Karpas-422 (cell line): ENCODE data around the gene SEL1L2. TPM values are rescaled to one million over a fixed set of nuclear protein-coding genes. Genes with fewer than 3 reads are reported as not detected.

Source experiments
- DNase-seq: peaks from one replicate; pipeline ENCODE4 v3.0.0-alpha.2; 2015
- H2AFZ ChIP-seq: fragments of 200-600 bp; sonication (generic); 2 replicates; pipeline ENCODE4 v1.6.1; 2014; ENCODE audit warnings: antibody characterized with exemption, low read length, mixed read lengths
- H3K27ac ChIP-seq: fragments of 200-600 bp; sonication (generic); 2 replicates; pipeline ENCODE4 v1.5.1; 2014; ENCODE audit warnings: mild to moderate bottlenecking, low read length, moderate library complexity
- H3K27me3 ChIP-seq: fragments of 200-600 bp; sonication (generic); 2 replicates; pipeline ENCODE4 v1.6.1; 2014; ENCODE audit warnings: low read length, mixed read lengths
- H3K36me3 ChIP-seq: fragments of 200-600 bp; sonication (generic); 2 replicates; pipeline ENCODE4 v1.6.1; 2014; ENCODE audit warnings: low read length, mixed read lengths; ENCODE audit not compliant: insufficient read depth
- H3K4me1 ChIP-seq: fragments of 200-600 bp; sonication (generic); 2 replicates; pipeline ENCODE4 v1.6.1; 2014; ENCODE audit warnings: mild to moderate bottlenecking, low read length, mixed read lengths
- H3K4me2 ChIP-seq: fragments of 200-600 bp; sonication (generic); 2 replicates; pipeline ENCODE4 v1.6.1; 2014; ENCODE audit warnings: low read length, low read depth, mild to moderate bottlenecking; ENCODE audit not compliant: poor library complexity, severe bottlenecking
- H3K4me3 ChIP-seq: fragments of 200-600 bp; sonication (generic); 2 replicates; pipeline ENCODE4 v1.5.1; 2014; ENCODE audit warnings: mild to moderate bottlenecking, antibody characterized with exemption, low read length, mixed read lengths
- H3K79me2 ChIP-seq: fragments of 200-600 bp; sonication (generic); 2 replicates; pipeline ENCODE4 v1.6.1; 2014; ENCODE audit warnings: mild to moderate bottlenecking, low read length, mixed read lengths
- H3K9ac ChIP-seq: fragments of 200-600 bp; sonication (generic); 2 replicates; pipeline ENCODE4 v1.6.0; 2014; ENCODE audit warnings: low read length
- H3K9me2 ChIP-seq: fragments of 200-600 bp; sonication (generic), shearing (Covaris generic); replicated peaks from 2 replicates; pipeline ENCODE4 v1.6.0; 2014; ENCODE audit warnings: mild to moderate bottlenecking, low read length, moderate library complexity; ENCODE audit not compliant: insufficient read depth
- H3K9me3 ChIP-seq: fragments of 300-700, 200-600 bp; sonication (generic); 2 replicates; pipeline ENCODE4 v1.6.1; 2014; ENCODE audit warnings: low read length, mixed read lengths
- H4K20me1 ChIP-seq: fragments of 200-600 bp; sonication (generic); 2 replicates; pipeline ENCODE4 v1.6.1; 2014; ENCODE audit warnings: mild to moderate bottlenecking, antibody characterized with exemption, low read length, low read depth; ENCODE audit not compliant: insufficient read depth
- total RNA-seq: library from RNA; depleted of rRNA; stranded (reverse); fragments of >200 nt; shearing (Covaris generic); gene quantifications from 2 replicates; pipeline ENCODE4 v1.2.3, GENCODE V29; 2014; ENCODE audit warnings: low replicate concordance

The SEL1L2 gene
- total RNA-seq, 1 experiment from 2014 or later, result not detected

DNA sequence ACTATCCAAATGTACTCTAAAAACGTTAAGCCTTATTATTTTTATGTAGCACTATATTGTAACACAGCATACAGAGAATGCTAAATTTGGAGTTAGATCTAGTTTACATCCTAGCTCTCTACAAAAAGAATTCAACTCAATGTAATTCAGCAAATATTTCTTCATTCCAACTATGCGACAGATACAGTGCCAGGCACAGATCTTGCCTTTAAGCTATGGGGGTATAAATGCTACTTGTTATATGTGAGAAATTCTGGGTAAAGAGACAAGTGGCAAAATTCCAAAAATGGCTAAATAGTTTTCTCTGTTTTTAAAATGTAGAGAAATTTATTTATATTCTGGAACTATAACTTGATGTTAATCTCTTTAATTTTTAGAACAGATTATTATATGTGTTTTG is 63.2 kb downstream of the SEL1L2 start:
- no peaks in the 10 kb centered on the region for H3K27me3 ChIP-seq
- no peaks in the 10 kb centered on the region for H3K36me3 ChIP-seq
- no peak overlapping the region for H3K9ac ChIP-seq
- no peak overlapping the region for H3K4me2 ChIP-seq
- H3K79me2 ChIP-seq, result no peaks in the 10 kb centered on the region
- DNase-seq, result no peak
- H3K9me3 ChIP-seq, result no peaks in the 10 kb centered on the region
- no peaks in the 10 kb centered on the region for H4K20me1 ChIP-seq
- no peak overlapping the region for H3K4me3 ChIP-seq
- no peaks in the 10 kb centered on the region for H3K9me2 ChIP-seq
- no peak overlapping the region for H2AFZ ChIP-seq
- H3K27ac ChIP-seq, result no peak overlapping the region
- no peaks in the 10 kb centered on the region for H3K4me1 ChIP-seq

DNA sequence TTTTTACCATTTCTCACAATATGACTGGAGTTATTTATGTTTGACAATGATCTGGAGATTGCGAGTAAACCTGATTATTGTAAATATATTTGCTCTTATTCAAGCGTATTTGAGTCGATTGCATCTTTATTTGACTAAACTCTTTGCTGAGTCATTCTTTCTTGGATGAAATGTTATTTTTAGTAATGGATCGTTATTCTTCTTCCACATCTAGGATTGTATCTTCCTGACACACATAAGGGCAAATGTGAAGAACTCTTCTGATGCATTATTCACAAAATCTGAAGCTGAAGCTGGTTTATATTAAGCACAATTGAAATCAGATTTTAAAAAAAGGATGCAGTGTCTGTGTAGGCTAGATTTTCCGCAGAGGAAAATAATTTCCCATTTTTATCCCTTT is 68.2 kb downstream of the SEL1L2 start:
- H3K36me3 ChIP-seq, result no peaks in the 10 kb centered on the region
- H3K4me2 ChIP-seq, result no peak overlapping the region
- H4K20me1 ChIP-seq, result no peaks in the 10 kb centered on the region
- no peak overlapping the region for H3K9ac ChIP-seq
- H3K27ac ChIP-seq, result no peak overlapping the region
- H3K4me3 ChIP-seq, result no peak overlapping the region
- no peak overlapping the region for H2AFZ ChIP-seq
- no peak for DNase-seq
- no peaks in the 10 kb centered on the region for H3K9me2 ChIP-seq
- H3K27me3 ChIP-seq, result no peaks in the 10 kb centered on the region
- H3K4me1 ChIP-seq, result no peaks in the 10 kb centered on the region
- H3K79me2 ChIP-seq, result no peaks in the 10 kb centered on the region
- H3K9me3 ChIP-seq, result no peaks in the 10 kb centered on the region

DNA sequence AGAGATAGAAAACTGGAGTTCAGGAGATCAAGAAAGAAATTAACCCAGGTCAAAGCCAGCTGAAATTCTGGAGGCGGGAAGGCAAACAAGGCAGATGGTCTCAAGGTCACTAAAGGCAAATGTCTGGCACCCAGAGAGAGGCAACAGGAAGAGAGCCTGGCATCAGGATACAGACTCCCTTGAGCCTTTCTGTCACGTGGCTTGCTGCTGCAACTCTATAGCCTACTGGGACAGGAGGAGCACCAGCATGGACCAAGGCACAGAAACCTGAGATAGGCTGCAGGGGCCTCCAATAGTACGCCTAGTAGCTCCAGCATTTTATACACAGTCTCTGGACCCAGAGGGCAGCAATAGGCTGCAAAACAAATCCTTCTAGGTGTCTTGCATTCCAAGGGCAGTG is 75.1 kb downstream of the SEL1L2 start:
- no peaks in the 10 kb centered on the region for H3K36me3 ChIP-seq
- no peaks in the 10 kb centered on the region for H4K20me1 ChIP-seq
- no peak overlapping the region for H3K27ac ChIP-seq
- no peak overlapping the region for H3K4me2 ChIP-seq
- no peaks in the 10 kb centered on the region for H3K79me2 ChIP-seq
- no peaks in the 10 kb centered on the region for H3K4me1 ChIP-seq
- no peak overlapping the region for H2AFZ ChIP-seq
- no peak overlapping the region for H3K4me3 ChIP-seq
- no peak overlapping the region for H3K9ac ChIP-seq
- no peak for DNase-seq
- H3K27me3 ChIP-seq, result no peaks in the 10 kb centered on the region
- no peaks in the 10 kb centered on the region for H3K9me3 ChIP-seq
- H3K9me2 ChIP-seq, result no peaks in the 10 kb centered on the region

DNA sequence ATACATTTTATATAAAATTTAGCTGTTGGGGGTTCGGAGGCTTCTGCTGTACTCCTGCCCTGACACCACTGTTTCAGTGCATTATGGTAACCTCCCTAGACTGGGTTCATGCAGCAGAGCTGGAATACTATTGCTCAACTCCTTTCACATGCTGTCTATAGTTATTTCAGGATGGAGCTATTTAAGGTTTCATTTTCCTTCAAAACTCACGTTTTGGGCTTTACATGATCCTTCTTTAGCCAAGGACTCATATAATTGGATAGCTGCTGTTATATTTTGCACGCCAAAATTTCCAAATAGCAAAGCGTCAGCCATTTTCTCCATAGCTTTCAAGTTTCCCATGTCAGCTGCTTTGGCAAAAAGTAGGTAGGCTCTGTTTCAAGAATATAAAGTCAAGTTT is 76.8 kb downstream of the SEL1L2 start:
- Histone ChIP-seq H3K9me2 (no peaks in the 10 kb centered on the region), H3K36me3 (no peaks in the 10 kb centered on the region), H3K9me3 (no peaks in the 10 kb centered on the region), H3K9ac (no peak overlapping the region), H4K20me1 (no peaks in the 10 kb centered on the region), H3K4me1 (no peaks in the 10 kb centered on the region), H2AFZ (no peak overlapping the region), H3K27me3 (no peaks in the 10 kb centered on the region), H3K4me3 (no peak overlapping the region), H3K27ac (no peak overlapping the region), H3K4me2 (no peak overlapping the region), H3K79me2 (no peaks in the 10 kb centered on the region)
- DNase-seq, result no peak

DNA sequence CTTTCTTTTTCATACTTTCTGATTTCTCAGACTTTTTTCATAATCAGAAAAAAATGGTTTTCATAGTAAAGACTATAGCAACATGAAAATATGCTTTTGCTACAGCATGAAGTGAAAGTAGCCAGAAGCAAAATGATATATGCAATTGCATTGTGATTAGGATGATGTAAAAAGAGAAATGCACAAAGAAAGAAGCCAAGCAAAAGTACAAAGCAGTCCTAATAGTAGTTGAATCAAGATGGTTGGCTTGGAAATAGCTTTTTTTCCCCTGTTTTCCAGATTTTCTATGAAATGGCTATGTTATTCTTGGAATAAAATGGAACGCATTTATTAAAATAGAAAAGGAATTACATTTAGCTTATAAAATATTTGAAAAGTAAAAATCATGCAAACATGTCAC is 77.3 kb downstream of the SEL1L2 start:
- no peaks in the 10 kb centered on the region for H3K9me2 ChIP-seq
- H3K79me2 ChIP-seq, result no peaks in the 10 kb centered on the region
- H3K27me3 ChIP-seq, result no peaks in the 10 kb centered on the region
- DNase-seq, result no peak
- H3K9ac ChIP-seq, result no peak overlapping the region
- H3K27ac ChIP-seq, result no peak overlapping the region
- H3K4me3 ChIP-seq, result no peak overlapping the region
- H3K4me2 ChIP-seq, result no peak overlapping the region
- H3K4me1 ChIP-seq, result no peaks in the 10 kb centered on the region
- H2AFZ ChIP-seq, result no peak overlapping the region
- H4K20me1 ChIP-seq, result no peaks in the 10 kb centered on the region
- no peaks in the 10 kb centered on the region for H3K36me3 ChIP-seq
- H3K9me3 ChIP-seq, result no peaks in the 10 kb centered on the region

DNA sequence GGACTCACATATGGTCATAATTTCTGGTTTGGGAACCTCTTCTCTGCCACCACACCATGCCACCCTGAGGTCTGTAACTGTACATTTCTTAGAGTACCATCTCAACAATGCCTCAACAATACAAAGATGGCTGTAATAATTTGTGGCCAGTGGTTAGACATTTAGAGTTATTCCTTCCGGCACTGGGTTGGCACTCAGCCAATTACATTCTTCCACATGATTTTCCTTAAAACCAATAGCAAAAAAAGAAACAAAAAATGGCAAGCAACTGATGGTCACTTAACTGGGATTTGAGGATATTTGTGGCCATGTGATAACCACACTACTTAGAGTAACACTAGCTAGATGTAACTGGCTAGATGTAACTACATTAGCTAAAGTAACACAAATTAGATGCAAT is 79.9 kb downstream of the SEL1L2 start:
- no peaks in the 10 kb centered on the region for H3K9me3 ChIP-seq
- no peak overlapping the region for H3K4me2 ChIP-seq
- no peak for DNase-seq
- no peak overlapping the region for H3K9ac ChIP-seq
- H2AFZ ChIP-seq, result no peak overlapping the region
- H3K79me2 ChIP-seq, result no peaks in the 10 kb centered on the region
- H3K27ac ChIP-seq, result no peak overlapping the region
- H3K36me3 ChIP-seq, result no peaks in the 10 kb centered on the region
- H3K4me3 ChIP-seq, result no peak overlapping the region
- no peaks in the 10 kb centered on the region for H3K27me3 ChIP-seq
- H3K4me1 ChIP-seq, result no peaks in the 10 kb centered on the region
- H4K20me1 ChIP-seq, result no peaks in the 10 kb centered on the region
- H3K9me2 ChIP-seq, result no peaks in the 10 kb centered on the region

DNA sequence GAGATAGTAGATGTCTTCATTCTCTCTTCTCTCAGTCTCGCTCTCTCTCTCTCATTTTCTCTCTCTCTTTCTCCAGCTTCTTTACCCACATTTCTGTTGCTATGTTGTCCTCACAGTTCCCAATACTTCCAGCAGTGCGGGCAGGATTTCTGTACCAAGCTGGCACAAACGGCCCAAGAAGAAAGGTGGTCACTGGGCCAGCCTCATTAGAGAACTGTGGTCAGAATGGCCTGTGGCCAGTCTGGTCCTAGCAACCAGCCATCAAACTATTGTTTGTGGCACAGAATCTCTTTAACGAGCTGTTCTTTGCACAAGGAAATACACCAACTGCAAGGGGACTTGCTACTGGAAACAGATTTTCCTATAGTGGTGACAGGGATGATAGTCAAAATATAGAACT is 81.3 kb downstream of the SEL1L2 start:
- no peak overlapping the region for H3K4me2 ChIP-seq
- no peak overlapping the region for H3K9ac ChIP-seq
- no peaks in the 10 kb centered on the region for H3K36me3 ChIP-seq
- no peak overlapping the region for H3K4me3 ChIP-seq
- no peaks in the 10 kb centered on the region for H3K27me3 ChIP-seq
- H3K9me2 ChIP-seq, result no peaks in the 10 kb centered on the region
- no peaks in the 10 kb centered on the region for H3K9me3 ChIP-seq
- no peak overlapping the region for H3K27ac ChIP-seq
- H4K20me1 ChIP-seq, result no peaks in the 10 kb centered on the region
- no peak overlapping the region for H2AFZ ChIP-seq
- no peaks in the 10 kb centered on the region for H3K79me2 ChIP-seq
- H3K4me1 ChIP-seq, result no peaks in the 10 kb centered on the region
- no peak for DNase-seq

DNA sequence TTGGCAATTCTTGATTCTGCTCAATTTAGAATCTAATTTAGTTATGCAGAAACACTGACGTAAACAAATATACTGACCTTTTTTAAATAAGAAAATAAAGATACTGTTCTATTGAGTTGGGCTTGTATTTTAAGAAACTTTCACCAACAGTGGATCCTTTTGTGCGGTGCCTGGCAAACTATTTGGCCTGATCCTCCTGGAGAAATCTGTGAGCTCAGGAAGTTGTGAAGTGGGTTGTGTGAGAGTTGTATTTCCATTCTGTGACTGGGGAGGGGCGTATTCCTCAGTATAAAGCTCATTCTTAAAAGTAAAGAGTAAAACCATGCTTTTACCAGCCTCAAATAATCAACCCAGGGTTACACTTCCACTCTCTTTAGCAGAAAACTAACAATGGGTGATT is 85.6 kb downstream of the SEL1L2 start:
- Histone ChIP-seq H3K36me3 (no peaks in the 10 kb centered on the region), H3K9me3 (no peaks in the 10 kb centered on the region), H3K27ac (no peak overlapping the region), H3K4me3 (no peak overlapping the region), H3K4me1 (no peaks in the 10 kb centered on the region), H4K20me1 (no peaks in the 10 kb centered on the region), H2AFZ (no peak overlapping the region), H3K9ac (no peak overlapping the region), H3K79me2 (no peaks in the 10 kb centered on the region), H3K4me2 (no peak overlapping the region), H3K27me3 (no peaks in the 10 kb centered on the region), H3K9me2 (no peaks in the 10 kb centered on the region)
- no peak for DNase-seq

DNA sequence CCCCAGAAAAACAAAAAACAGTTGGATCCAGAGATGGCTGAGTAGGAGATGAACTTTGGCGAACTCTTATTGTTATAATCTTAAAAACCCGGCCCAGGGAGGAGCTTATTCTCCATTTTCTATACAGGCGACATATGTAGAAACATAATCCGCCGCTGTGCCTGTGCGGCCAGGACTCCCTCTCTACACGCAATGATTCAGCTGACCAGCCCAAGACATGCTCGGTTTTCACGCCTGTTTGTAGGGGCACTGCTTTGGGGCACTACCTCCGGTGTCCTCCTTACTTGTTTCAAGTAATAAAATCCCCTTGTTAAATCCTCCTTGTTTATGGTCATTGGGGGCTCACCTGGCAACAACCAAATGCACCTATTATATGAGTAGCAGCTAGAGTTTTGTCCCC is 89.9 kb downstream of the SEL1L2 start:
- H3K36me3 ChIP-seq, result no peaks in the 10 kb centered on the region
- H2AFZ ChIP-seq, result no peak overlapping the region
- H3K27me3 ChIP-seq, result no peaks in the 10 kb centered on the region
- no peak overlapping the region for H3K4me2 ChIP-seq
- H3K9me2 ChIP-seq, result no peaks in the 10 kb centered on the region
- no peaks in the 10 kb centered on the region for H3K9me3 ChIP-seq
- H3K9ac ChIP-seq, result no peak overlapping the region
- DNase-seq, result no peak
- H3K4me3 ChIP-seq, result no peak overlapping the region
- no peaks in the 10 kb centered on the region for H4K20me1 ChIP-seq
- H3K4me1 ChIP-seq, result no peaks in the 10 kb centered on the region
- no peaks in the 10 kb centered on the region for H3K79me2 ChIP-seq
- no peak overlapping the region for H3K27ac ChIP-seq
